HCT116 (cell line): Measurements from ENCODE around the gene PDE4D. TPM values are rescaled to one million over a fixed set of nuclear protein-coding genes. Genes with fewer than 3 reads are reported as not detected.

Experiments used
- ATAC-seq: fragments of 200-7000 bp; cut with Tn5 transposase; 2 replicates; pipeline ENCODE4 v1.9.1; 2020; ENCODE audit warnings: mild to moderate bottlenecking, moderate library complexity
- BruUV-seq: library from RNA; stranded (reverse); fragments of 400-500 nt; replicated peaks from 2 replicates; lab custom pipeline; 2021; lab: Mats Ljungman, UMichigan
- CTCF ChIA-PET: fragments of 300-600 bp; sonication (Branson Sonifier 250); formaldehyde crosslinking; loops from one replicate; lab custom pipeline; 2021; ENCODE audit warnings: antibody characterized with exemption; lab: Charles Lee
- POLR2A ChIA-PET: fragments of 300-600, 350-600 bp; sonication (Branson Sonifier 250); formaldehyde crosslinking; loops from one replicate; lab custom pipeline; 2021; ENCODE audit warnings: antibody characterized with exemption; lab: Charles Lee
- RAD21 ChIA-PET, 2 experiments: fragments of 300-600 bp; sonication (Branson Sonifier 250); formaldehyde crosslinking; loops; one replicate each; lab custom pipeline; 2023; ENCODE audit warnings: low total read pairs in 2 of 2; ENCODE audit not compliant: uncharacterized antibody in 2 of 2, unreplicated experiment in 2 of 2, low non-redundant PET in 1 of 2; lab: Charles Lee
- DNase-seq: peaks from one replicate; pipeline ENCODE4 v3.0.0-alpha.2; 2010; ENCODE audit warnings: low read depth, low spot score
- H2AFZ ChIP-seq: fragments of 200-600 bp; shearing (Covaris generic), sonication (generic); 2 replicates; pipeline ENCODE4 v1.6.1; 2017; ENCODE audit warnings: low read depth, mixed run types, mixed read lengths, antibody characterized with exemption, low read length; ENCODE audit not compliant: poor library complexity, severe bottlenecking
- H3K27ac ChIP-seq: 2 replicates; pipeline ENCODE4 v1.5.1; 2012; ENCODE audit warnings: low read depth, low read length
- H3K27me3 ChIP-seq: fragments of 200-600 bp; sonication (generic); 2 replicates; pipeline ENCODE4 v1.6.1; 2016; ENCODE audit warnings: mixed run types, low read length, mixed read lengths; ENCODE audit not compliant: insufficient read depth
- H3K36me3 ChIP-seq, 2 experiments: fragments of 200-500 bp in 1 of 2; fragments of 200-600 bp in 1 of 2; sonication (Bioruptor generic) in 1 of 2; sonication (generic) in 1 of 2; 2 replicates each; pipeline versions ENCODE4 v1.5.1 to v1.6.1; 2014 to 2016; ENCODE audit warnings: low read length in 2 of 2, inconsistent platforms in 1 of 2, mixed read lengths in 1 of 2, mixed run types in 1 of 2; ENCODE audit not compliant: insufficient read depth in 2 of 2, control insufficient read depth in 1 of 2
- H3K4me1 ChIP-seq, 2 experiments: fragments of 200-600 bp in 1 of 2; sonication (generic) in 1 of 2; 2 replicates each; pipeline versions ENCODE4 v1.5.1 to v1.6.1; 2012 to 2017; ENCODE audit warnings: low read length in 2 of 2, inconsistent platforms in 1 of 2, mild to moderate bottlenecking in 1 of 2, mixed read lengths in 1 of 2, mixed run types in 1 of 2, moderate library complexity in 1 of 2; ENCODE audit not compliant: insufficient read depth in 2 of 2, control insufficient read depth in 1 of 2
- H3K4me2 ChIP-seq: fragments of 200-600 bp; sonication (generic); 2 replicates; pipeline ENCODE4 v1.6.1; 2017; ENCODE audit warnings: mixed run types, low read length, mixed read lengths
- H3K4me3 ChIP-seq, 2 experiments: fragments of 200-600 bp in 1 of 2; sonication (generic) in 1 of 2; replicated peaks in 1 of 2; 2 replicates each; pipeline ENCODE4 v1.5.1; 2011 to 2016; ENCODE audit warnings: low read length in 2 of 2, control low read depth in 1 of 2, low read depth in 1 of 2, mild to moderate bottlenecking in 1 of 2, mixed read lengths in 1 of 2, mixed run types in 1 of 2
- H3K79me2 ChIP-seq: fragments of 200-600 bp; sonication (generic); 2 replicates; pipeline ENCODE4 v1.6.1; 2017; ENCODE audit warnings: mild to moderate bottlenecking, mixed run types, low read length, moderate library complexity, mixed read lengths; ENCODE audit not compliant: insufficient read depth
- H3K9ac ChIP-seq: fragments of 200-600 bp; sonication (generic); 2 replicates; pipeline ENCODE4 v1.6.1; 2016; ENCODE audit warnings: low read length, mixed read lengths
- H3K9me2 ChIP-seq: fragments of 200-600 bp; sonication (generic), shearing (Covaris generic); 2 replicates; pipeline ENCODE4 v1.6.1; 2017; ENCODE audit warnings: mixed run types, mild to moderate bottlenecking, moderate library complexity; ENCODE audit not compliant: insufficient read depth
- H3K9me3 ChIP-seq, 2 experiments: fragments of 200-500 bp in 1 of 2; fragments of 200-600 bp in 1 of 2; sonication (Bioruptor generic) in 1 of 2; sonication (generic) in 1 of 2; 2 replicates each; pipeline ENCODE4 v1.6.1; 2014 to 2017; ENCODE audit warnings: low read length in 2 of 2, mixed read lengths in 2 of 2, inconsistent platforms in 1 of 2, low read depth in 1 of 2, mild to moderate bottlenecking in 1 of 2, mixed run types in 1 of 2, moderate library complexity in 1 of 2; ENCODE audit not compliant: control insufficient read depth in 1 of 2, insufficient read depth in 1 of 2
- H4K20me1 ChIP-seq: fragments of 200-600 bp; sonication (generic), shearing (Covaris generic); 2 replicates; pipeline ENCODE4 v1.6.1; 2017; ENCODE audit warnings: mixed run types, mild to moderate bottlenecking, moderate library complexity; ENCODE audit not compliant: insufficient read depth
- ELF1 ChIP-seq: IDR thresholded peaks from 2 replicates; pipeline ENCODE4 v1.6.1; 2012; ENCODE audit warnings: low read depth, borderline replicate concordance
- EZH2phosphoT487 ChIP-seq: fragments of 200-600 bp; IDR thresholded peaks from 2 replicates; pipeline ENCODE4 v1.6.1; 2018; ENCODE audit warnings: antibody characterized with exemption, borderline replicate concordance
- FOSL1 ChIP-seq: IDR thresholded peaks from 2 replicates; pipeline ENCODE4 v1.6.1; 2012; ENCODE audit warnings: low read depth
- POLR2A ChIP-seq: IDR thresholded peaks from 2 replicates; pipeline ENCODE4 v1.7.0; 2011; ENCODE audit warnings: borderline replicate concordance; ENCODE audit not compliant: insufficient read depth, insufficient read length; ENCODE audit errors: extremely low read depth
- POLR2AphosphoS5 ChIP-seq: IDR thresholded peaks from 2 replicates; pipeline ENCODE4 v1.6.1; 2011; ENCODE audit warnings: mild to moderate bottlenecking, low read depth, low read length, moderate library complexity
- REST ChIP-seq: IDR thresholded peaks from 2 replicates; pipeline ENCODE4 v1.6.1; 2012; ENCODE audit warnings: low read depth
- ZNF274 ChIP-seq: fragments of 200-500 bp; sonication (Bioruptor generic); IDR thresholded peaks from 2 replicates; pipeline ENCODE4 v1.6.1; 2014; ENCODE audit warnings: mild to moderate bottlenecking, low read depth, low read length, inconsistent platforms
- intact Hi-C: fragments of 100-400 bp; cut with micrococcal nuclease; formaldehyde crosslinking; loops from 2 replicates; pipeline ENCODE4 v1.10.0; 2022
- total RNA-seq: library from RNA; stranded (reverse); gene quantifications from one replicate; pipeline ENCODE4 v1.2.1, GENCODE V29; 2021; ENCODE audit not compliant: unreplicated experiment
- TF ChIP-seq, protein P1 (sequence below): IDR thresholded peaks from 2 replicates; pipeline ENCODE4 v1.6.1; 2012
- TF ChIP-seq, protein P2 (sequence below): IDR thresholded peaks from 2 replicates; pipeline ENCODE4 v1.6.1; 2011; ENCODE audit warnings: mild to moderate bottlenecking, low read length, moderate library complexity; ENCODE audit not compliant: insufficient replicate concordance; ENCODE audit errors: extremely low read depth
- TF ChIP-seq, protein P3 (sequence below), 3 experiments: fragments of 200-600 bp in 1 of 3; sonication (generic) in 1 of 3; IDR thresholded peaks in 2 of 3; conservative IDR thresholded peaks in 1 of 3; 2 replicates each; pipeline ENCODE4 v1.5.1; 2012 to 2017; ENCODE audit warnings: low read depth in 2 of 3, low read length in 2 of 3, antibody characterized with exemption in 1 of 3, borderline replicate concordance in 1 of 3, control low read depth in 1 of 3, mild to moderate bottlenecking in 1 of 3, mixed read lengths in 1 of 3, mixed run types in 1 of 3, moderate library complexity in 1 of 3; ENCODE audit not compliant: insufficient read depth in 1 of 3

Gene PDE4D
- total RNA-seq, 1 experiment from 2014 or later, result 1.1 TPM

DNA sequence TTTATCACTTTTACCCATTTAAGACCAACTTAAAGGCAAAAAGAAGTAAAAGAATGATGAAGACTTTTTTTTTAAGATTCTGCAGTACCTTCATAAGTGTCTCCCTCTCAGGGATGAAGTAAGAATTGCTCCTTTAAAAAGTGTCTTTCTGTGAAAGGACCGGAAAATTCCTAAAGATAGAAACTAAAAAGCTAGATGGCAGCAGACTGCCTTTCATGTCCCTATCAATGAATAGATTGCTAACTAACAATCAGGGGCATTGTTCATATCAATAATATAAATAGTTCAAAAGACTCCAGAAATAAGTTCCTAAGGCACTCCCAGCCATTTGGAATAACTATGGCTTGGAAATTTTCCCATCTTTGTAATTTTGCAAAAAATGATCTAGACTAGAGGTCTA is 558.0 kb downstream of the PDE4D start:
- BruUV-seq, result no TSS peak
- RAD21 ChIA-PET, result no interaction called here

GRCh38 chr5:59333416-59333815 is 560.1 kb downstream of the PDE4D start:
- Histone ChIP-seq H3K4me3 (no peak overlapping the region), H3K27ac (no peak overlapping the region), H3K4me1 (no peaks in the 10 kb centered on the region), H4K20me1 (no peaks in the 10 kb centered on the region), H3K9me3 (no peaks in the 10 kb centered on the region), H3K9me2 (no peaks in the 10 kb centered on the region), H3K27me3 (peaks cover 15% of the 10 kb centered on the region), H3K9ac (no peak overlapping the region), H3K79me2 (no peaks in the 10 kb centered on the region), H3K4me2 (no peak overlapping the region), H2AFZ (no peak overlapping the region), H3K36me3 (no peaks in the 10 kb centered on the region)
- intact Hi-C loops, result no loop called here
- ATAC-seq, result no peak
- ChIA-PET CTCF (no interaction called here), POLR2A (no interaction called here), RAD21 (no interaction called here)
- BruUV-seq, result no TSS peak
- DNase-seq, result no peak
- TF ChIP-seq REST (no peak), FOSL1 (no peak), ZNF274 (no peak), POLR2A (no peak), EZH2phosphoT487 (no peak), POLR2AphosphoS5 (no peak)
- TF ChIP-seq, protein P1, sequence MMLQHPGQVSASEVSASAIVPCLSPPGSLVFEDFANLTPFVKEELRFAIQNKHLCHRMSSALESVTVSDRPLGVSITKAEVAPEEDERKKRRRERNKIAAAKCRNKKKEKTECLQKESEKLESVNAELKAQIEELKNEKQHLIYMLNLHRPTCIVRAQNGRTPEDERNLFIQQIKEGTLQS, result no peak
- TF ChIP-seq, protein P2, sequence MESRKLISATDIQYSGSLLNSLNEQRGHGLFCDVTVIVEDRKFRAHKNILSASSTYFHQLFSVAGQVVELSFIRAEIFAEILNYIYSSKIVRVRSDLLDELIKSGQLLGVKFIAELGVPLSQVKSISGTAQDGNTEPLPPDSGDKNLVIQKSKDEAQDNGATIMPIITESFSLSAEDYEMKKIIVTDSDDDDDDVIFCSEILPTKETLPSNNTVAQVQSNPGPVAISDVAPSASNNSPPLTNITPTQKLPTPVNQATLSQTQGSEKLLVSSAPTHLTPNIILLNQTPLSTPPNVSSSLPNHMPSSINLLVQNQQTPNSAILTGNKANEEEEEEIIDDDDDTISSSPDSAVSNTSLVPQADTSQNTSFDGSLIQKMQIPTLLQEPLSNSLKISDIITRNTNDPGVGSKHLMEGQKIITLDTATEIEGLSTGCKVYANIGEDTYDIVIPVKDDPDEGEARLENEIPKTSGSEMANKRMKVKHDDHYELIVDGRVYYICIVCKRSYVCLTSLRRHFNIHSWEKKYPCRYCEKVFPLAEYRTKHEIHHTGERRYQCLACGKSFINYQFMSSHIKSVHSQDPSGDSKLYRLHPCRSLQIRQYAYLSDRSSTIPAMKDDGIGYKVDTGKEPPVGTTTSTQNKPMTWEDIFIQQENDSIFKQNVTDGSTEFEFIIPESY, result no peak

More for the DNA sequence above, 558.0 kb downstream of the PDE4D start:
- H3K4me1 ChIP-seq, result no peaks in the 10 kb centered on the region
- DNase-seq (no peak), ATAC-seq (no peak)
- H2AFZ ChIP-seq, result no peak overlapping the region
- no peaks in the 10 kb centered on the region for H3K36me3 ChIP-seq
- H3K27ac ChIP-seq, result no peak overlapping the region
- no peaks in the 10 kb centered on the region for H3K79me2 ChIP-seq
- no peak overlapping the region for H3K4me2 ChIP-seq
- no peak overlapping the region for H3K9ac ChIP-seq
- H4K20me1 ChIP-seq, result no peaks in the 10 kb centered on the region
- H3K4me3 ChIP-seq, result no peak overlapping the region
- H3K9me2 ChIP-seq, result no peaks in the 10 kb centered on the region
- peaks cover 11% of the 10 kb centered on the region for H3K27me3 ChIP-seq
- ChIA-PET CTCF (interaction anchor here (0.6 to 1.1 kb wide), 3 partner anchors 9 to 147 kb away, joined by 3 to 5 read pairs (median 4); no protein-coding TSS in a partner anchor), POLR2A (interaction anchor here (1.0 kb wide), 1 partner anchor 13 kb away, joined by 6 read pairs; no protein-coding TSS in a partner anchor)
- H3K9me3 ChIP-seq, result no peaks in the 10 kb centered on the region
- intact Hi-C loops, result no loop called here
- TF ChIP-seq, protein P3, sequence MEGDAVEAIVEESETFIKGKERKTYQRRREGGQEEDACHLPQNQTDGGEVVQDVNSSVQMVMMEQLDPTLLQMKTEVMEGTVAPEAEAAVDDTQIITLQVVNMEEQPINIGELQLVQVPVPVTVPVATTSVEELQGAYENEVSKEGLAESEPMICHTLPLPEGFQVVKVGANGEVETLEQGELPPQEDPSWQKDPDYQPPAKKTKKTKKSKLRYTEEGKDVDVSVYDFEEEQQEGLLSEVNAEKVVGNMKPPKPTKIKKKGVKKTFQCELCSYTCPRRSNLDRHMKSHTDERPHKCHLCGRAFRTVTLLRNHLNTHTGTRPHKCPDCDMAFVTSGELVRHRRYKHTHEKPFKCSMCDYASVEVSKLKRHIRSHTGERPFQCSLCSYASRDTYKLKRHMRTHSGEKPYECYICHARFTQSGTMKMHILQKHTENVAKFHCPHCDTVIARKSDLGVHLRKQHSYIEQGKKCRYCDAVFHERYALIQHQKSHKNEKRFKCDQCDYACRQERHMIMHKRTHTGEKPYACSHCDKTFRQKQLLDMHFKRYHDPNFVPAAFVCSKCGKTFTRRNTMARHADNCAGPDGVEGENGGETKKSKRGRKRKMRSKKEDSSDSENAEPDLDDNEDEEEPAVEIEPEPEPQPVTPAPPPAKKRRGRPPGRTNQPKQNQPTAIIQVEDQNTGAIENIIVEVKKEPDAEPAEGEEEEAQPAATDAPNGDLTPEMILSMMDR (IDR thresholded peaks at IDR 0.05 in 2 of 3, conservative IDR thresholded peaks at IDR 0.05 in 1 of 3; ENCODE audit: borderline replicate concordance in 1 of 3, insufficient read depth in 1 of 3, low read depth in 2 of 3, low read length in 2 of 3), result peak in 2 of 3 experiments; percentile 29; a peak in 3 of 6 replicates
- TF ChIP-seq ELF1, result no peak
